ENCODE measurements around the gene SLC44A5. TPM values are rescaled to one million over a fixed set of nuclear protein-coding genes. Genes with fewer than 3 reads are reported as not detected.

The SLC44A5 gene
- total RNA-seq, 1 experiment from 2014 or later, result 2.4 TPM

- no peaks in the 10 kb centered on the region for H3K23me2 ChIP-seq (ENCODE audit: insufficient read length, low read depth, low read length, poor library complexity, severe bottlenecking)
- H4K20me1 ChIP-seq (ENCODE audit: control insufficient read depth, insufficient read depth, insufficient read length), result no peaks in the 10 kb centered on the region
- no peak overlapping the region for H2BK120ac ChIP-seq (ENCODE audit: low read depth, low read length, poor library complexity, severe bottlenecking)
- no peak overlapping the region for H3K4me2 ChIP-seq (ENCODE audit: insufficient read depth, insufficient read length, low read length)
- H3K27me3 ChIP-seq (ENCODE audit: insufficient read depth, low read length), result no peaks in the 10 kb centered on the region
- H2AK5ac ChIP-seq (ENCODE audit: insufficient read length, low read length), result no peak overlapping the region
- WGBS (ENCODE audit: extremely low coverage, insufficient read length, low lambda C conversion rate), result no CpG with 5 or more reads among the region's 2 CpGs
- Mint-ChIP-seq H3K4me1 (peaks cover 10 to 13% of the 10 kb centered on the region in 2 experiments), H3K36me3 (ENCODE audit: insufficient read depth in 1 of 3, low read depth in 3 of 3) (no peaks in the 10 kb centered on the region), H3K27ac (no peak overlapping the region), H3K4me3 (no peak overlapping the region), H3K27me3 (ENCODE audit: low read depth) (no peaks in the 10 kb centered on the region), H3K9me3 (no peaks in the 10 kb centered on the region)
- H3K9me3 ChIP-seq (ENCODE audit: control insufficient read depth, low read depth, low read length), result no peaks in the 10 kb centered on the region
- TF ChIP-seq CTCF (conservative IDR thresholded peaks at IDR 0.05), result no peak
- H3K23ac ChIP-seq (ENCODE audit: insufficient read length, low read depth, low read length), result no peak overlapping the region
- H3K4me1 ChIP-seq (ENCODE audit: insufficient read depth, low read length), result no peaks in the 10 kb centered on the region; the same call in 1 of the 2 replicates
- no peak overlapping the region for H2BK12ac ChIP-seq (ENCODE audit: insufficient read length, low read depth, low read length)
- H3K27ac ChIP-seq (ENCODE audit: insufficient read length, low read depth, low read length), result no peak overlapping the region
- no peak overlapping the region for H2BK5ac ChIP-seq (ENCODE audit: insufficient read length, low read length)
- H3K14ac ChIP-seq (ENCODE audit: insufficient read depth, low read length), result no peak overlapping the region
- H3K4ac ChIP-seq (ENCODE audit: low read depth, low read length), result no peak overlapping the region
- H4K91ac ChIP-seq (ENCODE audit: insufficient read length, low read depth, low read length), result no peak overlapping the region
- no peaks in the 10 kb centered on the region for H3K79me2 ChIP-seq (ENCODE audit: insufficient read depth, low read length)
- H3K56ac ChIP-seq (ENCODE audit: insufficient read length, low read depth, low read length), result no peak overlapping the region
- H3T11ph ChIP-seq (ENCODE audit: low read length), result no peak overlapping the region
- H3K9ac ChIP-seq (ENCODE audit: extremely low read depth, insufficient read length, low read length), result no peak overlapping the region
- H2AFZ ChIP-seq (ENCODE audit: low read length), result no peak overlapping the region
- no peak overlapping the region for H2BK20ac ChIP-seq (ENCODE audit: low read depth, low read length, poor library complexity, severe bottlenecking)
- H4K5ac ChIP-seq (ENCODE audit: insufficient read length, low read depth, low read length), result no peak overlapping the region
- no peak overlapping the region for H3K18ac ChIP-seq (ENCODE audit: insufficient read length, low read depth, low read length)
- no peak overlapping the region for H2BK15ac ChIP-seq (ENCODE audit: low read depth, low read length)
- no peak overlapping the region for H4K8ac ChIP-seq (replicated peaks; ENCODE audit: insufficient read length, low read depth, low read length)
- DNase-seq, result no peak
- no peaks in the 10 kb centered on the region for H3K79me1 ChIP-seq (ENCODE audit: insufficient read depth, low read depth, low read length, poor library complexity, severe bottlenecking)
Measured at GRCh38 chr1:75583282-75583681, 27.6 kb downstream of the SLC44A5 start.
